ENCODE results near the gene PCYT2. TPM values are rescaled to one million over a fixed set of nuclear protein-coding genes. Genes with fewer than 3 reads are reported as not detected.
A peak's percentile ranks its signal among the peaks of the same experiment; 100 is the strongest.

PCYT2 gene
- total RNA-seq, 3 donors from 2014 or later, result 36.0 to 59.4 (median 58.3) TPM

GRCh38 chr17:81934098-81934757 is 23.0 kb upstream of the PCYT2 start:
- intact Hi-C loops (cut with DNase I, micrococcal nuclease), result no loop called here
- H3K4me3 ChIP-seq, result no peak overlapping the region
- ATAC-seq (no peak), DNase-seq (no peak)
- TF ChIP-seq CTCF (IDR thresholded peaks at IDR 0.05), result no peak
- H3K9me3 ChIP-seq, result no peaks in the 10 kb centered on the region
- H3K36me3 ChIP-seq (ENCODE audit: low read depth), result no peaks in the 10 kb centered on the region
- H3K4me1 ChIP-seq (ENCODE audit: low read depth), result peaks cover 13% of the 10 kb centered on the region

- H3K4me1 ChIP-seq (ENCODE audit: low read depth), result peaks cover 18% of the 10 kb centered on the region
- no peak for TF ChIP-seq CTCF (IDR thresholded peaks at IDR 0.05)
- no peaks in the 10 kb centered on the region for H3K36me3 ChIP-seq (ENCODE audit: low read depth)
- H3K4me3 ChIP-seq, result no peak overlapping the region
- intact Hi-C loops (cut with DNase I, micrococcal nuclease), result no loop called here
- ATAC-seq, result no peak
- DNase-seq, result no peak
- no peaks in the 10 kb centered on the region for H3K9me3 ChIP-seq
Measured at GRCh38 chr17:81933178-81933699, 22.0 kb upstream of the PCYT2 start.

GRCh38 chr17:81932333-81932983 is 21.3 kb upstream of the PCYT2 start:
- DNase-seq, result no peak
- no peaks in the 10 kb centered on the region for H3K9me3 ChIP-seq
- peaks cover 19% of the 10 kb centered on the region for H3K4me1 ChIP-seq (ENCODE audit: low read depth)
- no peaks in the 10 kb centered on the region for H3K36me3 ChIP-seq (ENCODE audit: low read depth)
- ATAC-seq, result no peak
- TF ChIP-seq CTCF (IDR thresholded peaks at IDR 0.05), result no peak
- no peak overlapping the region for H3K4me3 ChIP-seq
- intact Hi-C loops (cut with DNase I, micrococcal nuclease), result no loop called here

- no peaks in the 10 kb centered on the region for H3K9me3 ChIP-seq
- intact Hi-C loops (cut with DNase I, micrococcal nuclease), result no loop called here
- H3K36me3 ChIP-seq (ENCODE audit: low read depth), result no peaks in the 10 kb centered on the region
- no peak for ATAC-seq
- no peak overlapping the region for H3K4me3 ChIP-seq
- DNase-seq, result peak in 2 of 3 donors; percentile 47 to 50
- H3K4me1 ChIP-seq (ENCODE audit: low read depth), result peaks cover 18% of the 10 kb centered on the region
- no peak for TF ChIP-seq CTCF (IDR thresholded peaks at IDR 0.05)
Measured at GRCh38 chr17:81931557-81932332, 20.5 kb upstream of the PCYT2 start.

GRCh38 chr17:81931189-81931556 is 20.0 kb upstream of the PCYT2 start:
- no peaks in the 10 kb centered on the region for H3K36me3 ChIP-seq (ENCODE audit: low read depth)
- H3K9me3 ChIP-seq, result no peaks in the 10 kb centered on the region
- peaks cover 18% of the 10 kb centered on the region for H3K4me1 ChIP-seq (ENCODE audit: low read depth)
- DNase-seq, result peak in 2 of 3 donors; percentile 33 to 48
- TF ChIP-seq CTCF (IDR thresholded peaks at IDR 0.05), result no peak
- intact Hi-C loops (cut with DNase I, micrococcal nuclease), result no loop called here
- H3K4me3 ChIP-seq, result no peak overlapping the region
- ATAC-seq, result no peak

Data from mucosa of descending colon (tissue), 3 donors.